Peyer's patch (tissue), 4 donors: ENCODE data around the gene OLFM2. TPM values are rescaled to one million over a fixed set of nuclear protein-coding genes. Genes with fewer than 3 reads are reported as not detected.
A peak's percentile ranks its signal among the peaks of the same experiment; 100 is the strongest.

ENCODE experiments used
- DNase-seq, 3 donors: peaks; one replicate each; pipeline ENCODE4 v3.0.0-alpha.2; 2017 to 2019
- H3K27ac ChIP-seq, 4 donors: fragments of 200-600 bp; sonication (generic); one replicate each; pipeline ENCODE4 v1.5.1; 2016 to 2019
- H3K27me3 ChIP-seq, 2 donors: fragments of 200-600 bp; sonication (generic); one replicate each; pipeline ENCODE4 v1.5.1; 2019
- H3K36me3 ChIP-seq, 3 donors: fragments of 200-600 bp; sonication (generic); one replicate each; pipeline ENCODE4 v1.5.1; 2016 to 2019
- H3K4me1 ChIP-seq, 4 donors: fragments of 200-600 bp; sonication (generic); one replicate each; pipeline ENCODE4 v1.5.1; 2016 to 2019
- H3K4me3 ChIP-seq, 4 donors: fragments of 200-600 bp; sonication (generic); 1 replicate in 3 of 4; 2 replicates in 1 of 4; pipeline ENCODE4 v1.5.1; 2016 to 2019; ENCODE audit warnings: mild to moderate bottlenecking in 1 of 4
- H3K9me3 ChIP-seq, 4 donors: fragments of 200-600 bp; sonication (generic); one replicate each; pipeline ENCODE4 v1.5.1; 2016 to 2019; ENCODE audit warnings: mild to moderate bottlenecking in 1 of 4
- POLR2A ChIP-seq, 2 donors: fragments of 450-650 bp; IDR thresholded peaks; one replicate each; pipeline ENCODE4 v1.5.1; 2017; ENCODE audit warnings: antibody characterized with exemption in 2 of 2, mild to moderate bottlenecking in 2 of 2, moderate library complexity in 2 of 2
- total RNA-seq, 4 donors: library from RNA; depleted of rRNA; stranded (reverse); fragments of >200 nt; gene quantifications; one replicate each; pipeline ENCODE4 v1.1.0, GENCODE V29; 2016
- TF ChIP-seq, protein P1 (sequence below), 6 experiments: fragments of 450-650 bp in 4 of 6; fragments of 200-600 bp in 2 of 6; sonication (generic) in 1 of 6; IDR thresholded peaks; one replicate each; pipeline ENCODE4 v1.5.1; 2017 to 2019; ENCODE audit warnings: antibody characterized with exemption in 6 of 6, mild to moderate bottlenecking in 3 of 6, moderate library complexity in 1 of 6

The OLFM2 gene
- total RNA-seq, 4 donors from 2014 or later: 1.1 to 5.3 (median 2.1) TPM; not detected in 1

DNA sequence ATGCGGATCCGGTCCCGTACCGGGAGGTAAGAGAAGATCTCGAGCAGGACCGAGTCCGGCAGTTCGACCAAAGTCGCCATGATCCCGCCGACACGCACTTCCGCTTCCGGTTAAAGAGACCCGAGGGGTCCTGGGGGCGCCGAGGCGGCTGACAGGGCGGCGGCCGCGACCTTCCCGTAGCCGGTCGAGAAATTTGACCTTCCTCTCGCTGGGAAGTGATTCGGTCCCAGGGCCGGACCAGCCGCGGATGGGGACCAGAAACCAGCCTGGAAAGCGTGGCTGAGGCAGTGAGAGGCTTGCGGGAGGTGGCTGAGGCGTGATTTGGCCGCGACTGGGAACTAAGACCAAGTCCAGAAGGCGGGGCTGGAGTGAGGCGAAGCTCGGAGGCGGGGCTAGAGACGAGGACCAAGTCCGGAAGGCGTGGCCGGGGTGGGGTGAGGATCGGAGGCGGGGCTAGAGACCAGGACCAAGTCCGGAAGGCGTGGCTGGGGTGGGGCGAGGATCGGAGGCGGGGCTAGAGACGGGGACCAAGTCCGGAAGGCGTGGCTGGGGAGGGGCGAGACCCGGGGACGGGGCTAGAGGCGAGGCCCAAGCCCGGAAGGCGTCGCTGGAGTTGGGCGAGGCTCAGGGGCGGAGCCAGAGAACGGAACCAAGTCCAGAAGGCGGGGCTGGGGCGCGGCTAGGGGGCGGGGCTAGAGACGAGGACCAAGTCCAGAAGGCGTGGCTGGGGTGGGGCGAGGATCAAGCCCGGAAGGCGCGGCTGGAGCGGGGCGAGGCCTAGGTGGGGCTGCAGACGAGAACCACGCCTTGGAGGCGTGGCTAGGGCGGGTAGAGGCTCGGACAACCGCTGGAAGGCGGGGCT, 117.3 kb downstream of the OLFM2 start, which contains the start of gene FBXL12:
TSS of gene FBXL12 (minus strand) at position 346 of the 862 bp plus-strand sequence. CDS start at position 80, 266 bp downstream.
- Histone ChIP-seq H3K36me3 (peaks cover 0 to 1% (median 0%) of the 10 kb centered on the region in 3 donors), H3K4me1 (peaks cover 0 to 22% (median 13%) of the 10 kb centered on the region in 4 donors), H3K4me3 (peak within 1 kb of the TSS; percentile 84 to 96 (median 86)), H3K9me3 (peaks cover 0 to 6% (median 0%) of the 10 kb centered on the region in 4 donors), H3K27me3 (no peaks in the 10 kb centered on the region), H3K27ac (peak within 1 kb of the TSS; percentile 87 to 99 (median 95))
- TF ChIP-seq, protein P1, sequence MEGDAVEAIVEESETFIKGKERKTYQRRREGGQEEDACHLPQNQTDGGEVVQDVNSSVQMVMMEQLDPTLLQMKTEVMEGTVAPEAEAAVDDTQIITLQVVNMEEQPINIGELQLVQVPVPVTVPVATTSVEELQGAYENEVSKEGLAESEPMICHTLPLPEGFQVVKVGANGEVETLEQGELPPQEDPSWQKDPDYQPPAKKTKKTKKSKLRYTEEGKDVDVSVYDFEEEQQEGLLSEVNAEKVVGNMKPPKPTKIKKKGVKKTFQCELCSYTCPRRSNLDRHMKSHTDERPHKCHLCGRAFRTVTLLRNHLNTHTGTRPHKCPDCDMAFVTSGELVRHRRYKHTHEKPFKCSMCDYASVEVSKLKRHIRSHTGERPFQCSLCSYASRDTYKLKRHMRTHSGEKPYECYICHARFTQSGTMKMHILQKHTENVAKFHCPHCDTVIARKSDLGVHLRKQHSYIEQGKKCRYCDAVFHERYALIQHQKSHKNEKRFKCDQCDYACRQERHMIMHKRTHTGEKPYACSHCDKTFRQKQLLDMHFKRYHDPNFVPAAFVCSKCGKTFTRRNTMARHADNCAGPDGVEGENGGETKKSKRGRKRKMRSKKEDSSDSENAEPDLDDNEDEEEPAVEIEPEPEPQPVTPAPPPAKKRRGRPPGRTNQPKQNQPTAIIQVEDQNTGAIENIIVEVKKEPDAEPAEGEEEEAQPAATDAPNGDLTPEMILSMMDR (IDR thresholded peaks at IDR 0.05): no peak
- TF ChIP-seq POLR2A (IDR thresholded peaks at IDR 0.05): peak; percentile 85 to 97
- DNase-seq: peak; percentile 100

DNA sequence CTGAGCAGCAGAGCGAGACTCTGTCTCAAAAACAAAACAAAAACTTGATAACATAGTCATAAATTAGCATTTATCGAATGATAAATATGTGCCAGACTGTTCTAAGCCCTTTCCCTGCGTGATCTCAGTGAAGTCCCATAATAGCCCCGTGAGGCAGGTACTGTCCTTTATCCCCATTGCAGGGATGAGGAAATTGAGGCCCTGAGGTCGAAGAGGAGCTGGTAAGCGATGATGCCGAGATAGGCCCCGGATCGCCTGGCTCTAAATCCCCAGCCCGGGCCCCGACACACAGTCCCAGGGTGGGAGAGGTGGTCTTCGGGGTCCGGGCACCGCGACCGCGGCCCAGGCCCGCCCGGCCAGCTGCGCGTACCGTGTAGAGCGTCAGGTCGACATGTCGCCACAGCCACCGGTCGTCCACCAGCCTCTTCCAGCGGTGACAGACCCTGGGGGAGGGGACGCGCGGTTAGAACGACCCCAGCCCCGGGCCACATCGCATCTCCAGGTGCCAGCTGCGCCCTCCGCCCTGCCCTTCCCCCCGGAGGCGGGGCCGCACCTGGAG, 118.1 kb downstream of the OLFM2 start:
- no peak for DNase-seq
- Histone ChIP-seq H3K36me3 (peaks cover 0 to 7% (median 0%) of the 10 kb centered on the region in 3 donors), H3K27me3 (no peaks in the 10 kb centered on the region), H3K4me3 (peak overlapping the region; percentile 84 to 96 (median 86)), H3K9me3 (peaks cover 0 to 6% (median 0%) of the 10 kb centered on the region in 4 donors), H3K4me1 (peaks cover 0 to 22% (median 13%) of the 10 kb centered on the region in 4 donors), H3K27ac (peak overlapping the region; percentile 87 to 99 (median 95))
- TF ChIP-seq, protein P1 (IDR thresholded peaks at IDR 0.05): no peak
- no peak for TF ChIP-seq POLR2A (IDR thresholded peaks at IDR 0.05)

DNA sequence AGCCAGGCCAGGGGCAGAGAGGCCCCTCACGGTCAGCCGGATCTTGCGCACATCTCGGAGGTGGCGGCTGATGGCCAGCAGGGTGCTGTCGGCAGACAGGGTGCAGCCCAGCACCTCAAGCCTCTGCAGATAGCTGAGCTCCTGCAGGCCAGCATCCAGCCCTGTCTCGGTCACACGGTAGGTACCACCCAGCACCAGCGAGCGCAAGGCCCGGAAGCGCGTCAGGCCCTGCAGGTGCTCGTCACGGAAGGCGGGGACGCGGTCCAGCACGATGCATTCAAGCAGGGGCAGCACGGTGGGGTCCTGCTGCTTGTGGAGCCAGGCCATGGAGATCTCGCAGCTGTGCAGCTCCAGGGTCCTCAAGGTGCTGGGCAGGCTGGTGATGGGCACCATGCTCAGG, 125.2 kb downstream of the OLFM2 start:
- Histone ChIP-seq H3K4me1 (peaks cover 0 to 4% (median 0%) of the 10 kb centered on the region in 4 donors), H3K36me3 (peaks cover 0 to 55% (median 0%) of the 10 kb centered on the region in 3 donors), H3K27ac (no peak overlapping the region), H3K4me3 (no peak overlapping the region), H3K9me3 (peaks cover 0 to 6% (median 0%) of the 10 kb centered on the region in 4 donors), H3K27me3 (no peaks in the 10 kb centered on the region)
- TF ChIP-seq, protein P1 (IDR thresholded peaks at IDR 0.05): no peak
- TF ChIP-seq POLR2A (IDR thresholded peaks at IDR 0.05): no peak
- DNase-seq: no peak

DNA sequence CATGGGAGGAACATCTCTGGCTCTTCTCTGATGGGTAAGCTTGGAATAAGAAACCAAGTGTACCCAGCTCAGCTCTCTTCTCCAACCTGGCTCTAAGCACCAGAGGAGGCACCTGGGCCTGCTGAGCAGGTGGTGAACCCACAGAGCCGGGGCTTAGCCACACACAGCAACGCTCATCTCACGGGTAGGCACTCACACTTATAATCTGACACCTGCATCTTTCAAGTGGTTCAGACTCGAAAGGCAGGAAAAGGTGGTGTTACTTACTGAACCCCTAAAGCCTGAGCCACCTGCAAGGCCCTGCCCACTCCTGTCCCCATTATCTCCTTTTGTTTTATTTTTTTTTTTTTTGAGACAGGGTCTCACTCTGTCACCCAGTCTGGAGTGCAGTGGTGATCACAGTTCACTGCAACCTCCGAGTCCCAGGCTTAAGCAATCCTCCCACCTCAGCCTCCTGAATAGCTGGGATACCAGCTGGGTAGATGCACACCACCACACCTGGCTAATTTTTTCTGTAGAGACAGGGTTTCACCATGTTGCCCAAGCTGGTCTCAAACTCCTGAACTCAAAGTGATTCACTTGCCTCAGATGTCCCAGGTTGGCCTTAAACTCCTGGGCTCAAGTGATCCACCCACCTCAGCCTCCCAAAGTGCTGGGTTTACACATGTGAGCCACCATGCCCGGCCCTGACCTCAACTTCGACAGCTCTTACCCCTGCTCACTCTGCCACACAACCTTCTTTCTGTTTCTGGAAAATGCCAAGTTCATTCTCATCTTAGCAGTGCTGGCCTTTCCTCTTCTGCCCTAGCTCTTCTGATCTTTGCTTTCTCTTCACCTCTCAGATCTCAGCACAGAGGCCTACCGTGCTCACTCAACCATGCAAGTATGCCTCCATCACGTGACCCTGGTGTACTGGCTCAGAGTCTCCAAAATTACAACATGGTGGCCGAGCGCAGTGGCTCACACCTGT, 127.2 kb downstream of the OLFM2 start:
- Histone ChIP-seq H3K27ac (peak overlapping the region in 1 of 4 donors; percentile 49), H3K4me1 (no peaks in the 10 kb centered on the region), H3K27me3 (no peaks in the 10 kb centered on the region), H3K36me3 (peaks cover 0 to 60% (median 0%) of the 10 kb centered on the region in 3 donors), H3K9me3 (no peaks in the 10 kb centered on the region), H3K4me3 (no peak overlapping the region)
- no peak for DNase-seq
- TF ChIP-seq, protein P1 (IDR thresholded peaks at IDR 0.05): no peak
- no peak for TF ChIP-seq POLR2A (IDR thresholded peaks at IDR 0.05)

DNA sequence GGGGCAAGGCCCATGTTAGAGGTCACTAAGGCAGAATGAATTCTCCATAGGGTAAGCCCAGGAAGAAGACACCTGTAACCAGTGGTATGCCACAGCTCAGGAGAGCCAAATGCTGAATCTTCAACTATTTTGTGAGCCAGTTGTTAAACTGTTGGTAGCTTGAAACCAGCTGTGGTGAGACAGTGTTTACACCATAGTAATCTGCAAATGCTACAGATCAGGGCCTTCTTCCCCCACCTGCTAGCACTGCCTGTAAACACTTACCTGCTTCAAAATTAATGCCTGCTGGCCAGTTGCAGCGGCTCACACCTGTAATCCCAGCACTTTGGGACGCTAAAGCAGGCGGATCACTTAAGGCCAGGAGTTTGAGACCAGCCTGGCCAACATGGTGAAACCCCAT, 129.5 kb downstream of the OLFM2 start:
- H3K4me3 ChIP-seq: no peak overlapping the region
- H3K4me1 ChIP-seq: no peaks in the 10 kb centered on the region
- DNase-seq: no peak
- no peaks in the 10 kb centered on the region for H3K9me3 ChIP-seq
- no peaks in the 10 kb centered on the region for H3K27me3 ChIP-seq
- H3K36me3 ChIP-seq: peaks cover 0 to 52% (median 0%) of the 10 kb centered on the region in 3 donors
- H3K27ac ChIP-seq: no peak overlapping the region
- TF ChIP-seq POLR2A (IDR thresholded peaks at IDR 0.05): no peak
- TF ChIP-seq, protein P1 (IDR thresholded peaks at IDR 0.05): no peak
